ENCODE data around the gene LY6G6C.

Gene LY6G6C

DNA sequence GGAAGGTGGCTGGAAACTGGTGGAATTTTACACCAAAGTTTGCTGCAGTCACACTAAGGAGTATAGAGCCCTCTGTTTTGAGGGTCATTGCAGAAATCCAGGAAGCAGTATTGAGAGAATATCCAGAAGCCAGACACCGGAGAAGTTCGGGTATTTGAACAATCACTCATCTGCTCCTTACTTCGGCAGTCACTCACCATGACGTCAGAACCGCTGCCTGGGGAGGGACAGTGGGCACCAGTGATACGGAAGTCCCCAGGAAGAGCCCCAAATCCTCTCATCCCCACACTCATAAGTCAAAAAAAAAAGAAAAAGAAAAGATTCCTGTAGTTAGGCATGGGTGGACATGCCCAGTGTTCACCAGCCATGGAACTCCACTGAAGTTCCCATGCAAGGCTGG, 44.6 kb downstream of the LY6G6C start:
- DNase-seq: no peak

DNA sequence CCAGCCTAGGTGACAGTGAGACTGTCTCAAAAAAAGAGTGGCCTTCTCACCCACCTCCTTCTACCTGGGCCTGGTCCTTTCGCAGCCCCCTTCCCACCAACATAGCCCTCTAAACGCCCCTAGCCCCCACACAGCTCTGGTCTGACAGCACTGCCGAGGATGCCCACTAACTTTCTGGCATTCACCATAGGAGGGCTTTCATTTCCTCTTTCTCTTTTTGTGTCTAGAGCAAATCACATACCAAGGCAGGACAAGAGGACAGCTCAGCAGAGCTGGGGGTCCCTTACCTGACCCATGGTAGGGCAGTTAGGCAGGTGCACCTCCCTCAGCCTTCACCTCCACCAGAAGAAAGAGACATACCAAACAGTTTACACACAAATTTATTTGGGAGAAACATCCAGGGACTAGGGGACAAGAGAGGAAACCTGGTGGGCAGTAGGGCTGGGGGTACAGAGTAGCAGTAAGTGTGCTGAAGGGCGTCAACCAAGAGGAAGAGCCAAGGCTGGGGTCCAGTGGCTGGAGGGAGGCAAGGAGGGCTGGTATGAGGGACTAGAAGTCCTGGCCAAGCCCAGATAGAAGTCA, 45.1 kb downstream of the LY6G6C start:
- DNase-seq: no peak

- no peak for DNase-seq
Observed at GRCh38 chr6:31669676-31670075, 51.9 kb downstream of the LY6G6C start, which contains the start of gene LY6G5B. Gene LY6G5B (plus strand): TSS chr6:31669976. CDS start chr6:31670951, 975 bp downstream.

Data from GF-D8 (cell line).